HT-29 (cell line): ENCODE results near the gene UNC5B. TPM values are rescaled to one million over a fixed set of nuclear protein-coding genes. Genes with fewer than 3 reads are reported as not detected.

ENCODE experiments used
- DNase-seq: peaks from one replicate; pipeline ENCODE4 v3.0.0-alpha.2; 2015; ENCODE audit warnings: low spot score
- total RNA-seq: library from RNA; depleted of rRNA; stranded (reverse); fragments of >200 nt; shearing (Covaris generic); gene quantifications from 2 replicates; pipeline ENCODE4 v1.2.3, GENCODE V29; 2014

The UNC5B gene
- total RNA-seq, 1 experiment from 2014 or later, result 0.51 TPM

GRCh38 chr10:71239131-71239915 is 27.0 kb downstream of the UNC5B start:
- no peak for DNase-seq

- no peak for DNase-seq
Observed at GRCh38 chr10:71239946-71240795, 27.8 kb downstream of the UNC5B start.

- DNase-seq, result no peak
Observed at GRCh38 chr10:71241114-71241829, 28.9 kb downstream of the UNC5B start.

GRCh38 chr10:71241830-71242621 is 29.7 kb downstream of the UNC5B start:
- DNase-seq, result no peak

GRCh38 chr10:71242622-71243009 is 30.2 kb downstream of the UNC5B start:
- no peak for DNase-seq

- DNase-seq, result no peak
Observed at GRCh38 chr10:71243756-71244395, 31.5 kb downstream of the UNC5B start.

- DNase-seq, result no peak
Observed at GRCh38 chr10:71244431-71245419, 32.4 kb downstream of the UNC5B start.

GRCh38 chr10:71245420-71246325 is 33.3 kb downstream of the UNC5B start:
- DNase-seq, result no peak

GRCh38 chr10:71246591-71247413 is 34.4 kb downstream of the UNC5B start:
- DNase-seq, result peak; percentile 80

- no peak for DNase-seq
Observed at GRCh38 chr10:71247414-71247705, 35.0 kb downstream of the UNC5B start.

- DNase-seq, result no peak
Observed at GRCh38 chr10:71247804-71248203, 35.4 kb downstream of the UNC5B start.

- DNase-seq, result no peak
Observed at GRCh38 chr10:71248210-71248609, 35.8 kb downstream of the UNC5B start.

GRCh38 chr10:71249996-71250395 is 37.6 kb downstream of the UNC5B start:
- no peak for DNase-seq

- no peak for DNase-seq
Observed at GRCh38 chr10:71250405-71250804, 38.0 kb downstream of the UNC5B start.

GRCh38 chr10:71250842-71251241 is 38.5 kb downstream of the UNC5B start:
- no peak for DNase-seq

- no peak for DNase-seq
Observed at GRCh38 chr10:71251319-71251718, 38.9 kb downstream of the UNC5B start.

- no peak for DNase-seq
Observed at GRCh38 chr10:71252220-71252619, 39.9 kb downstream of the UNC5B start.
